HFF-Myc (cell line): ENCODE data around the gene DOCK1.

Experiments used
- DNase-seq: peaks from one replicate; pipeline ENCODE4 v3.0.0-alpha.2; 2011; ENCODE audit warnings: low read depth; ENCODE audit errors: extremely low read depth
- H3K4me3 ChIP-seq: replicated peaks from 2 replicates; pipeline ENCODE4 v1.5.1; 2011; ENCODE audit warnings: low read depth, mild to moderate bottlenecking, control low read depth, low read length
- TF ChIP-seq, protein P1 (sequence below): IDR thresholded peaks from 2 replicates; pipeline ENCODE4 v1.5.1; 2012; ENCODE audit warnings: mild to moderate bottlenecking, low read depth, low read length, control low read depth; ENCODE audit errors: missing control alignments

The DOCK1 gene

DNA sequence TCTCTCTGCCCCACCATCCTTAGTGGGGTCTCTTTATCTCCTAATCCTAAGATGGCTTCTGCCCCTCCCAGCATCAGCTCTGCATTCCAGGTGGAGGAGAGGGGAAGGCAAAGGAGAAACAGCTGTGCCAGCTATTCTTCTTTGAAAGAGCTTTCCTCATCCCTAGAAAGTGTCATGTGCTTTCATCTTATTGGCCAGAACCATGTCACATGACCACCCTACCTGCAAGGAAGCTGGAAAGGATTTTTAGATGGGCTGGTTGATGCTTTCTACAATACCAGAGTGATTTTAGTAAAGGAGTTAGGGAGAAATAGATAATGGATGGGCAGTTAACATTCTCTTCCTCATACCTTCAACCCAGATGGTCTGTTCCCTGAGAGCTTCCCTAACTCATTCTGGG, 150.0 kb downstream of the DOCK1 start:
- no peak overlapping the region for H3K4me3 ChIP-seq
- TF ChIP-seq, protein P1, sequence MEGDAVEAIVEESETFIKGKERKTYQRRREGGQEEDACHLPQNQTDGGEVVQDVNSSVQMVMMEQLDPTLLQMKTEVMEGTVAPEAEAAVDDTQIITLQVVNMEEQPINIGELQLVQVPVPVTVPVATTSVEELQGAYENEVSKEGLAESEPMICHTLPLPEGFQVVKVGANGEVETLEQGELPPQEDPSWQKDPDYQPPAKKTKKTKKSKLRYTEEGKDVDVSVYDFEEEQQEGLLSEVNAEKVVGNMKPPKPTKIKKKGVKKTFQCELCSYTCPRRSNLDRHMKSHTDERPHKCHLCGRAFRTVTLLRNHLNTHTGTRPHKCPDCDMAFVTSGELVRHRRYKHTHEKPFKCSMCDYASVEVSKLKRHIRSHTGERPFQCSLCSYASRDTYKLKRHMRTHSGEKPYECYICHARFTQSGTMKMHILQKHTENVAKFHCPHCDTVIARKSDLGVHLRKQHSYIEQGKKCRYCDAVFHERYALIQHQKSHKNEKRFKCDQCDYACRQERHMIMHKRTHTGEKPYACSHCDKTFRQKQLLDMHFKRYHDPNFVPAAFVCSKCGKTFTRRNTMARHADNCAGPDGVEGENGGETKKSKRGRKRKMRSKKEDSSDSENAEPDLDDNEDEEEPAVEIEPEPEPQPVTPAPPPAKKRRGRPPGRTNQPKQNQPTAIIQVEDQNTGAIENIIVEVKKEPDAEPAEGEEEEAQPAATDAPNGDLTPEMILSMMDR = no peak
- DNase-seq = no peak

DNA sequence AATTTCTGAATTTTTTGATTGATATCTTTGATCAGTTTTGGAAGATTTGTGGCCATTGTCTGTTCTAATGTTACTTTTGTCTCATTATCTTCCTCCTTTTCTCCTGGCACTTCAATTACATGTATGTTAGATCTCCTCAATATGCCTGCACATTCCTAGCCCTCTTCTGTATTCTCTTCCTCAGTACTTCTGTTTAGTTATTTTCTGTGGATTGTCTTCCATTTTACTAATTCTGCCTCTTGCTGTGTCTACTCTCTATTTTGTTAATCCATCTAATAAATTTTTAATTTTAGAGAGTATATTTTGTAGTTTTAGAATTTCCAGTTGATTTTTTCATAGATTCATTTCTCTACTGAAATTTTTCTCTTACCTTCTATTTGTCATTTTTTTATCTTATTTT, 154.1 kb downstream of the DOCK1 start:
- H3K4me3 ChIP-seq = no peak overlapping the region
- no peak for DNase-seq
- TF ChIP-seq, protein P1 = no peak

DNA sequence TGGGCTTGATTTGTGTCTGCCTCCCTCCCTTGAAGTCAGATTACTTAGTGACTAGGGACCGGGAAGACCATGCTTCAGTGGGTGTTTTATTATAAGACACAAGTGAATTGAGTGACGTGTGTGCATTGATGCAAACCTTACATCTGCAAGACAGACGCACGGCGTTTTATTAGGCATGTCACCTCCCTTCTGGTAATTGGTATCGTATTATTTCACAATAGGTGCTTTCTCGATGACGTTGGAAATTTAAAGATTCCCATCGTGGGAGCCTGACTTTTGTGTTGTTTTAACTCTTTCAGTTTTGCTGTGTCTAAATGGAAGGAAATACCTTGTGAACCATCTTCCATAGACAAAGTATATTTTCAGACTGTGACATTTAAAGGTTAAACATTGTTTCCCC, 158.5 kb downstream of the DOCK1 start:
- no peak for DNase-seq
- no peak overlapping the region for H3K4me3 ChIP-seq
- TF ChIP-seq, protein P1 = no peak

DNA sequence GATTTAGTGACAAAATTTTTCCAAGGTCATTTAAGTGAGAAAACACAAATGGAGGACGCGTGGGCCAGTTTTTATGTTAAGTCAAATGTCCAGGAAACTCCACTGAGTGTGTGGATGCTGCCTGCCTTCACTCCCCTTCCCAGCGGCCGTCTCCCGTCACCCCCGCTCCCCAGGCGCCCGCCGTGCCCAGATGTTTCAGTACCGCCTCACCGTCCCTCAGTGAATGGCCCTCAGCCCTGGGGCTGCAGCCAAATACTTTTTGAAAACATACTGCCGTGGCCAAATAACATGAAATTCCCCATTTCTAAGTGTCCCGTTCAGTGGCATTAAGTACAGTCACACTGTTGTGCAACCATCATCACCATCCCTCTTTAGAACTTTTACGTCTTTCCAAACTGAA, 159.2 kb downstream of the DOCK1 start:
- no peak for DNase-seq
- H3K4me3 ChIP-seq = no peak overlapping the region
- TF ChIP-seq, protein P1 = no peak

DNA sequence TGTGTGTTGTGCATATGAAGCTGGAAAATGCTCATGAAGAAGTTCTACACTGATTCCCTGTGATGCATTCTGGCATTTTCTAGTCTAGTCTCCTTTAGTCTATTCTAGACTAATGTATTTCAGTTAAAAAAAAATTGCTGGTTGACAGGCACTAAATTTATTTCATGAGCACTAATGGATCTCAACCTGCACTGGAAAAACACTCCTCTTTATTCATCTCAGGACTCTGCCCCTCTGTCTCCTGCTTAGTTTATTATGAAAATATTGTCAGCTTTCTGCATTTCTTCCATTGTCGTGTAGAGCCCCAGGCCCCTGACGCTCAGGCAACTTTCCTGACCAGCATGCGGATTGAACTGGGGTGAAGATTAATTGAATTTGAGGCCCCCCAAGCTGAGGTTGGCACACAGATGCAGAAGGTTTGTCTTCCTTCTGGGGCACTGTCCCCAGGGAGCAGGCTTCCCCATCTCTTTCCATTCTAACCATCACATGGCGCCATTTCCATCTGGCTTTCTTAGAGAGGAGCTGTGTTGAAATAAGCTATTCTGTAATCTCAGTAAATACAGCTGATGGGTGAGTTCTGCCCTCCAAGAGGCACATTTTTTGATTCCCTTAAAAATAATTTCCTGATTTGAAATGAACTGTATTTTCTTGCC, 162.4 kb downstream of the DOCK1 start:
- H3K4me3 ChIP-seq = no peak overlapping the region
- DNase-seq = no peak
- TF ChIP-seq, protein P1 = no peak

DNA sequence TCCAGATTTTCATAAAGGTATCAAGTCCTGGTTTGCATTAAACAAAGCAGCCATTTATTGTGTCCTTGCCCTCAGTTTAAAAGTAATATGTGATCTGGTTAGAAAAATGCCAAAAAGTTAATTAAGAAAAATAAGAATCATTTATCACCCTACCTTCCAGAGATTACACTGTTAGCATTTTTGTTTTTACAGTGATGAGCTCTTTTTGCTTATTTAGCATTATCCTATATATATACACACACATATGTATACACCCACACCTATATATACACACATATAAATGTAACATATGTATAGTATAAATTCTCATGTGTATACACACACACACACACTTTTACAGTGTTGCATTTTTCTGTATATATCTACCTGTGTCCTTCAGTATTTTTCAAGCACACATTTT, 163.3 kb downstream of the DOCK1 start:
- H3K4me3 ChIP-seq = no peak overlapping the region
- TF ChIP-seq, protein P1 = no peak

DNA sequence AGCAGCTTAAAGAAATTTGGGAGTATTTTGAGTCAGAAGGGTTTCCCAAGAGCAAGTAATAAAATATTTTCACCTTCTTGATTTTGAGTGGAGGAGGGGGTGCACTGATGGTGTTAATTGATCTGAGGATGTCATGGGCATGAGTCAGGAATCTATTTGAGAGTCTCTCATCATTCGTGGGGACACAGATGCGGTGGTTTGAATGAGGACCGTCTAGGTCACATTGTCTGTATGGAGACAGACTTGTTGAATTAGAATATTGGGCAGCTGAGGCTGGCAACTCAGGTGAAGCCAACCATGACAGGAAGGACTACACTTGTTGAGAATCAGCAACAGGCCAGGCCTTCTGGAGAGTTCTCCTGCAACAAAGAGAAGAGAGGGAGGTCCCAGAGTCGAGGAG, 164.2 kb downstream of the DOCK1 start:
- TF ChIP-seq, protein P1 = no peak
- H3K4me3 ChIP-seq = no peak overlapping the region
- DNase-seq = no peak

More for the DNA sequence above, 163.3 kb downstream of the DOCK1 start:
- DNase-seq = no peak
